RWPE1 (cell line): ENCODE measurements around the gene MEI1.

Experiments used
- CTCF ChIA-PET: fragments of 350-600 bp; sonication (Branson Sonifier 250); formaldehyde crosslinking; extraction: SDS; loops from one replicate; lab custom pipeline; 2021; lab: Yijun Ruan, JAX
- POLR2A ChIA-PET: fragments of 400-600 bp; formaldehyde crosslinking; extraction: SDS; loops from one replicate; lab custom pipeline; 2020; ENCODE audit warnings: antibody characterized with exemption; ENCODE audit not compliant: low non-redundant PET; lab: Yijun Ruan, JAX
- DNase-seq: peaks from one replicate; pipeline ENCODE4 v3.0.0; 2012; ENCODE audit warnings: low spot score
- H3K27ac ChIP-seq: fragments of 450-650 bp; 2 replicates; pipeline ENCODE4 v1.5.1; 2017
- CTCF ChIP-seq: fragments of 450-650 bp; conservative IDR thresholded peaks from 2 replicates; pipeline ENCODE4 v1.5.1; 2017; ENCODE audit warnings: low read depth, mild to moderate bottlenecking

Gene MEI1

GRCh38 chr22:41699264-41700107 is at the start of gene MEI1:
TSS of gene MEI1 (plus strand) at chr22:41699503. CDS start at chr22:41699539, 36 bp downstream.
- DNase-seq: peak; percentile 75
- no peak within 1 kb of the TSS for H3K27ac ChIP-seq
- POLR2A ChIA-PET: interaction anchor here (0.6 kb wide), 1 partner anchor 124 kb away, joined by 7 read pairs; no protein-coding TSS in a partner anchor
- CTCF ChIA-PET: interaction anchor here (0.5 to 1.4 kb wide), 2 partner anchors 47 to 241 kb away, joined by 3 to 6 read pairs; no protein-coding TSS in a partner anchor
- no peak for TF ChIP-seq CTCF

- CTCF ChIA-PET: interaction anchor here (0.7 kb wide), 1 partner anchor 16 kb away, joined by 3 read pairs; no protein-coding TSS in a partner anchor
- H3K27ac ChIP-seq: no peak overlapping the region
- DNase-seq: no peak
- no peak for TF ChIP-seq CTCF
- POLR2A ChIA-PET: no interaction called here
Observed at GRCh38 chr22:41650229-41650628, 49.1 kb upstream of the MEI1 start.

- no peak for DNase-seq
- ChIA-PET POLR2A (no interaction called here), CTCF (interaction anchor here (0.7 kb wide), 1 partner anchor 81 kb away, joined by 4 read pairs; no protein-coding TSS in a partner anchor)
- TF ChIP-seq CTCF: no peak
- H3K27ac ChIP-seq: no peak overlapping the region
Observed at GRCh38 chr22:41650821-41651220, 48.5 kb upstream of the MEI1 start.

- POLR2A ChIA-PET: no interaction called here
- no peak for TF ChIP-seq CTCF
- CTCF ChIA-PET: interaction anchor here (1.2 kb wide), 1 partner anchor 92 kb away, joined by 3 read pairs; no protein-coding TSS in a partner anchor
- no peak overlapping the region for H3K27ac ChIP-seq
- no peak for DNase-seq
Observed at GRCh38 chr22:41654322-41654721, 45.0 kb upstream of the MEI1 start.

- CTCF ChIA-PET: interaction anchor here (0.7 kb wide), 1 partner anchor 11 kb away, joined by 3 read pairs; no protein-coding TSS in a partner anchor
- no peak overlapping the region for H3K27ac ChIP-seq
- TF ChIP-seq CTCF: no peak
- DNase-seq: no peak
- POLR2A ChIA-PET: interaction anchor here (0.5 kb wide), 1 partner anchor 17 kb away, joined by 3 read pairs; no protein-coding TSS in a partner anchor
Observed at GRCh38 chr22:41656556-41656955, 42.7 kb upstream of the MEI1 start.

GRCh38 chr22:41657709-41658108 is 41.6 kb upstream of the MEI1 start:
- POLR2A ChIA-PET: no interaction called here
- TF ChIP-seq CTCF: no peak
- CTCF ChIA-PET: no interaction called here
- DNase-seq: no peak
- peak overlapping the region; percentile 30; the same call in 1 of the 2 replicates for H3K27ac ChIP-seq
